Measurements from ENCODE around the gene KCNV2.
"Not testable (repeated sequence)": the region's sequence is repeated elsewhere in the genome, so short reads cannot be mapped to it uniquely, and the experiment has no call there.

Gene KCNV2

GRCh38 chr9:2697492-2697891 lies 19.8 kb upstream of the KCNV2 start:
- DNase-seq (ENCODE audit: low spot score), result no peak
- ChIA-PET POLR2A (ENCODE audit: low non-redundant PET) (no interaction called here), CTCF (no interaction called here)
- no peak for TF ChIP-seq CTCF (conservative IDR thresholded peaks at IDR 0.05; ENCODE audit: low read depth)
- no peak overlapping the region for H3K27ac ChIP-seq

GRCh38 chr9:2700398-2700797 lies 16.9 kb upstream of the KCNV2 start:
- H3K27ac ChIP-seq, result no peak overlapping the region
- no peak for DNase-seq (ENCODE audit: low spot score)
- ChIA-PET POLR2A (ENCODE audit: low non-redundant PET) (no interaction called here), CTCF (no interaction called here)
- no peak for TF ChIP-seq CTCF (conservative IDR thresholded peaks at IDR 0.05; ENCODE audit: low read depth)

- ChIA-PET POLR2A (ENCODE audit: low non-redundant PET) (no interaction called here), CTCF (no interaction called here)
- DNase-seq (ENCODE audit: low spot score), result no peak
- no peak for TF ChIP-seq CTCF (conservative IDR thresholded peaks at IDR 0.05; ENCODE audit: low read depth)
- H3K27ac ChIP-seq, result no peak overlapping the region
Measured at GRCh38 chr9:2700909-2701550, 16.3 kb upstream of the KCNV2 start.

GRCh38 chr9:2704504-2704903 lies 12.8 kb upstream of the KCNV2 start:
- ChIA-PET CTCF (no interaction called here), POLR2A (ENCODE audit: low non-redundant PET) (no interaction called here)
- H3K27ac ChIP-seq, result no peak overlapping the region
- DNase-seq (ENCODE audit: low spot score), result no peak
- TF ChIP-seq CTCF (conservative IDR thresholded peaks at IDR 0.05; ENCODE audit: low read depth), result no peak

- H3K27ac ChIP-seq; POLR2A ChIA-PET (ENCODE audit: low non-redundant PET); DNase-seq (ENCODE audit: low spot score); CTCF ChIA-PET: not testable (repeated sequence)
Measured at GRCh38 chr9:2707256-2707655, 10.1 kb upstream of the KCNV2 start.

- CTCF ChIA-PET, result interaction anchor here (0.6 kb wide), 1 partner anchor 129 kb away, joined by 3 read pairs; no protein-coding TSS in a partner anchor
- H3K27ac ChIP-seq, result no peak overlapping the region
- POLR2A ChIA-PET (ENCODE audit: low non-redundant PET), result no interaction called here
- no peak for TF ChIP-seq CTCF (conservative IDR thresholded peaks at IDR 0.05; ENCODE audit: low read depth)
- no peak for DNase-seq (ENCODE audit: low spot score)
Measured at GRCh38 chr9:2709645-2710101, 7.6 kb upstream of the KCNV2 start.

- DNase-seq (ENCODE audit: low spot score), result no peak
- H3K27ac ChIP-seq, result no peak overlapping the region
- ChIA-PET CTCF (no interaction called here), POLR2A (ENCODE audit: low non-redundant PET) (no interaction called here)
- TF ChIP-seq CTCF (conservative IDR thresholded peaks at IDR 0.05; ENCODE audit: low read depth), result no peak
Measured at GRCh38 chr9:2711716-2712115, 5.6 kb upstream of the KCNV2 start.

Measured in RWPE1 (cell line).